GM12892 (cell line): ENCODE results near the gene LRFN2.

ENCODE experiments used
- POLR2A ChIP-seq: IDR thresholded peaks from 2 replicates; pipeline ENCODE4 v1.6.1; 2011; ENCODE audit warnings: low read depth, low read length, control low read depth
- POLR2AphosphoS5 ChIP-seq: IDR thresholded peaks from 2 replicates; pipeline ENCODE4 v1.6.1; 2011; ENCODE audit warnings: low read depth, low read length, control low read depth

DNA sequence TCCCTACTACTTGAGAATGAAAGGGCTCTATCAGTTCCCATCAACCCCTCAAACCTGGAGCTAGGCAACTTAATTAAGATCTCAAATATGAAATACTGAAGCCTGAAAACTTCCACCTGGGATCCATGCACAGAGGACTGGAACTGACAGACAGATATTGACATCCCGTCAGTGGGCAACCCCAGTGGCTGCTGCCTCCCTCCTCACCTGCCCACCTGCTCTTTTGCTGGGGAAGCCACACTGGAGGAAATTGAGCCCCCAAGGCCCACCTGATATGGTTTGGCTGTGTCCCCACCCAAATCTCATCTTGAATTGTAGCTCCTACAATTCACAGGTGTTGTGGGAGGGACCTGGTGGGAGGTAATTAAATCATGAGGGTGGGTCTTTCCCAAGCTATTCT is 192.8 kb downstream of the LRFN2 start:
- TF ChIP-seq POLR2A (no peak), POLR2AphosphoS5 (no peak)
